HL-60 (cell line): ENCODE results near the gene SLC22A23.

Source experiments
- DNase-seq, 2 experiments: peaks; one replicate each; pipeline ENCODE4 v3.0.0-alpha.2; 2010 to 2020; ENCODE audit warnings: low read depth in 1 of 2, low spot score in 1 of 2
- H3K27ac ChIP-seq: fragments of 250-450 bp; sonication (Bioruptor Pico); replicated peaks from 2 replicates; pipeline ENCODE4 v1.5.1; 2020; ENCODE audit warnings: mild to moderate bottlenecking, moderate library complexity
- H3K27me3 ChIP-seq: fragments of 250-450 bp; sonication (Bioruptor Pico); 2 replicates; pipeline ENCODE4 v1.5.1; 2021; ENCODE audit warnings: mild to moderate bottlenecking, moderate library complexity; ENCODE audit not compliant: insufficient read depth, poor library complexity, severe bottlenecking
- H3K4me3 ChIP-seq: replicated peaks from 2 replicates; pipeline ENCODE4 v1.5.1; 2011; ENCODE audit warnings: mild to moderate bottlenecking, control low read depth, low read length; ENCODE audit not compliant: insufficient read depth
- GABPA ChIP-seq: IDR thresholded peaks from 2 replicates; pipeline ENCODE4 v1.6.1; 2012; ENCODE audit warnings: low read depth
- POLR2AphosphoS5 ChIP-seq: IDR thresholded peaks from 2 replicates; pipeline ENCODE4 v1.6.1; 2012; ENCODE audit warnings: low read depth
- SPI1 ChIP-seq: IDR thresholded peaks from 2 replicates; pipeline ENCODE4 v1.6.1; 2012; ENCODE audit warnings: low read depth, mild to moderate bottlenecking, borderline replicate concordance
- TF ChIP-seq, protein P1 (sequence below): IDR thresholded peaks from 2 replicates; pipeline ENCODE4 v1.6.1; 2012; ENCODE audit warnings: low read depth; ENCODE audit not compliant: insufficient replicate concordance
- TF ChIP-seq, protein P2 (sequence below): IDR thresholded peaks from one replicate; pipeline ENCODE4 v1.5.1; 2011; ENCODE audit warnings: low read length, control low read depth, inconsistent platforms; ENCODE audit not compliant: insufficient read depth

Gene SLC22A23

DNA sequence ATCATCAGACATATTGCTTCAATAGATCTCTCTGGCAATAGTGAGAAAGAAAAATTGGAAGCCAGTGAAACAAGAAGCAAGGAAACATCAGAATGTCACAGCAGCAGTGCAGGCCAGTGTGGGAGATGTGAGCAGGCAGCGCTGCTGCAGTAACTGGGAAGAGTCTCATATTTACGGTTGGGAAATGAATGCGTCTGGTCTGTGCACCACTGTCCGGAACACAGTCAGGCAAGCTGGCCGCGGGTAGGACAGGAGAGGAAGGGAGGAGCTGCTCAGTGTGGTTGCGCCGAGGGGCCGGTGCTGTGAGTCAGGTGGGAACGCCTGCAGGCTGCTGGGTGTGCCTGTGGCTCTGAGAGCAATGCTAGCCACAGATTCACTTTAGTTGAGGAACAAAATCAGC lies 204.5 kb downstream of the SLC22A23 start:
- no peak for TF ChIP-seq GABPA
- no peak for TF ChIP-seq SPI1
- no peak overlapping the region for H3K4me3 ChIP-seq
- H3K27ac ChIP-seq, result no peak overlapping the region
- DNase-seq, result no peak
- peaks cover 27% of the 10 kb centered on the region for H3K27me3 ChIP-seq

DNA sequence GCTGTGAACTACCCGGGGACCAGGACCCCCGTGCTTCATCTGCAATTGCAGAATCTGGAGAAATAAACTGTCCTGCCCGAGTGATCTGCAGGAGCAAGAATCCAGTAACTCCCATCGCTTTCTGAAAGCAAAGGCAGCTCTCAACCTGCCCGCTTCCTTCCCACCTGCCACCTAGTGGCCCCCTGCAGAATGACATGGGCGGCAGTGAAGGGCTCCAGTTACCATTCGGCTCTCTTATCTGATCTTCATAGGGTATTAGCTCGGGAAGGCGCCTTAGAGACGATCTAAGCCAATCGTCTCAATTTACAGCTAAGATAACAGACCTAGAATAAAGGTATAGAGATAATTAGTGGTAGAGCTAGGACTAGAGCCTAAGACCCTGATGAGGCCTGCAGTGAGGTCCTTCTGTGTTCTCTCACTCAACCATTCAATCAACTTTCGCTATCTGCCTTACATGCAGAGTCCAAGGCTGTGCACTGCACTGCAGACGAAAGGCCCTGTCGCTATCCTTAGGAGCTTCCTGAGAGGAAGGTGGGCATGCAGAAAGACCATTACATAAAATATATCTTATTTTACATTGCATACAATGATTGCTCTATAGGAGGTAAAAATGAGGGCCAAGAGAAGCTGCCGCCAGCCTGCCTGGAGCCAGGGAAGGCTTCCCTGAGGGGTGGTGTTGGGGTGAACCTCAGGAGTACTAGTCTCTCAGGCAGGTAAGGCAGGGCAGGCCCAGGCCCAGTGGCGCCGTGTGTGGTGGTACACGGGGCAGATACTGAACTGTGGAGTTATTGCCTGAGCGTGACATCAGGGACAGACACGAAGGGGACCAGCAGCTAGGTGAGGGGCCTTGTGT lies 205.2 kb downstream of the SLC22A23 start:
- Histone ChIP-seq H3K27ac (no peak overlapping the region), H3K4me3 (no peak overlapping the region), H3K27me3 (peaks cover 31% of the 10 kb centered on the region)
- peak in 1 of 2 experiments; percentile 68 for DNase-seq
- TF ChIP-seq GABPA (no peak), SPI1 (peak; percentile 18; the same call in 1 of the 2 replicates), POLR2AphosphoS5 (no peak)
- TF ChIP-seq, protein P1, sequence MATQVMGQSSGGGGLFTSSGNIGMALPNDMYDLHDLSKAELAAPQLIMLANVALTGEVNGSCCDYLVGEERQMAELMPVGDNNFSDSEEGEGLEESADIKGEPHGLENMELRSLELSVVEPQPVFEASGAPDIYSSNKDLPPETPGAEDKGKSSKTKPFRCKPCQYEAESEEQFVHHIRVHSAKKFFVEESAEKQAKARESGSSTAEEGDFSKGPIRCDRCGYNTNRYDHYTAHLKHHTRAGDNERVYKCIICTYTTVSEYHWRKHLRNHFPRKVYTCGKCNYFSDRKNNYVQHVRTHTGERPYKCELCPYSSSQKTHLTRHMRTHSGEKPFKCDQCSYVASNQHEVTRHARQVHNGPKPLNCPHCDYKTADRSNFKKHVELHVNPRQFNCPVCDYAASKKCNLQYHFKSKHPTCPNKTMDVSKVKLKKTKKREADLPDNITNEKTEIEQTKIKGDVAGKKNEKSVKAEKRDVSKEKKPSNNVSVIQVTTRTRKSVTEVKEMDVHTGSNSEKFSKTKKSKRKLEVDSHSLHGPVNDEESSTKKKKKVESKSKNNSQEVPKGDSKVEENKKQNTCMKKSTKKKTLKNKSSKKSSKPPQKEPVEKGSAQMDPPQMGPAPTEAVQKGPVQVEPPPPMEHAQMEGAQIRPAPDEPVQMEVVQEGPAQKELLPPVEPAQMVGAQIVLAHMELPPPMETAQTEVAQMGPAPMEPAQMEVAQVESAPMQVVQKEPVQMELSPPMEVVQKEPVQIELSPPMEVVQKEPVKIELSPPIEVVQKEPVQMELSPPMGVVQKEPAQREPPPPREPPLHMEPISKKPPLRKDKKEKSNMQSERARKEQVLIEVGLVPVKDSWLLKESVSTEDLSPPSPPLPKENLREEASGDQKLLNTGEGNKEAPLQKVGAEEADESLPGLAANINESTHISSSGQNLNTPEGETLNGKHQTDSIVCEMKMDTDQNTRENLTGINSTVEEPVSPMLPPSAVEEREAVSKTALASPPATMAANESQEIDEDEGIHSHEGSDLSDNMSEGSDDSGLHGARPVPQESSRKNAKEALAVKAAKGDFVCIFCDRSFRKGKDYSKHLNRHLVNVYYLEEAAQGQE, result no peak
- TF ChIP-seq, protein P2, sequence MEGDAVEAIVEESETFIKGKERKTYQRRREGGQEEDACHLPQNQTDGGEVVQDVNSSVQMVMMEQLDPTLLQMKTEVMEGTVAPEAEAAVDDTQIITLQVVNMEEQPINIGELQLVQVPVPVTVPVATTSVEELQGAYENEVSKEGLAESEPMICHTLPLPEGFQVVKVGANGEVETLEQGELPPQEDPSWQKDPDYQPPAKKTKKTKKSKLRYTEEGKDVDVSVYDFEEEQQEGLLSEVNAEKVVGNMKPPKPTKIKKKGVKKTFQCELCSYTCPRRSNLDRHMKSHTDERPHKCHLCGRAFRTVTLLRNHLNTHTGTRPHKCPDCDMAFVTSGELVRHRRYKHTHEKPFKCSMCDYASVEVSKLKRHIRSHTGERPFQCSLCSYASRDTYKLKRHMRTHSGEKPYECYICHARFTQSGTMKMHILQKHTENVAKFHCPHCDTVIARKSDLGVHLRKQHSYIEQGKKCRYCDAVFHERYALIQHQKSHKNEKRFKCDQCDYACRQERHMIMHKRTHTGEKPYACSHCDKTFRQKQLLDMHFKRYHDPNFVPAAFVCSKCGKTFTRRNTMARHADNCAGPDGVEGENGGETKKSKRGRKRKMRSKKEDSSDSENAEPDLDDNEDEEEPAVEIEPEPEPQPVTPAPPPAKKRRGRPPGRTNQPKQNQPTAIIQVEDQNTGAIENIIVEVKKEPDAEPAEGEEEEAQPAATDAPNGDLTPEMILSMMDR, result peak; percentile 91

DNA sequence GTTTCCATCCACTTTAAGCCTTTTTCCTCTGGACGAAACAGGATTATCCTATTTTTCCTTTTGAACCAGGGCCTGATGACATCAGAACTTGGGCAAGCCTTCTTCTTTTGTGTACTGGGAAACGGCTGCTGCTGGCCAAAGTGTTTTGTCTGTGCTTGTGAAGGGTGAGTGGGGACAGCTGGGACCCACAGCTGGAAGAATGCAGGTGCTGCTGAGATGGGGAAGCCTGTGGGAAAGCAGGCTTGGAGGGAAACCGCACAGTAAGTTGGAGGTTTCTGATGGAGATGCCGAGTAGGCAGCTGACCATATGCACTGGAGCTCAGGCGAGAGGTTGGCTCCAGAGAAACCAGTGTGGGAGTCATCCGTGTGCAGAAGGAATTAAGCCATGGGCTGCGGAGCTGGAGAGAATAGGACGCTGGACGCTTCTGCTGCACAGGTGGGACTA lies 206.6 kb downstream of the SLC22A23 start:
- DNase-seq, result no peak
- peaks cover 33% of the 10 kb centered on the region for H3K27me3 ChIP-seq
- TF ChIP-seq SPI1, result no peak
- no peak for TF ChIP-seq POLR2AphosphoS5
- TF ChIP-seq, protein P1, result no peak
- TF ChIP-seq, protein P2, result no peak
- TF ChIP-seq GABPA, result no peak

DNA sequence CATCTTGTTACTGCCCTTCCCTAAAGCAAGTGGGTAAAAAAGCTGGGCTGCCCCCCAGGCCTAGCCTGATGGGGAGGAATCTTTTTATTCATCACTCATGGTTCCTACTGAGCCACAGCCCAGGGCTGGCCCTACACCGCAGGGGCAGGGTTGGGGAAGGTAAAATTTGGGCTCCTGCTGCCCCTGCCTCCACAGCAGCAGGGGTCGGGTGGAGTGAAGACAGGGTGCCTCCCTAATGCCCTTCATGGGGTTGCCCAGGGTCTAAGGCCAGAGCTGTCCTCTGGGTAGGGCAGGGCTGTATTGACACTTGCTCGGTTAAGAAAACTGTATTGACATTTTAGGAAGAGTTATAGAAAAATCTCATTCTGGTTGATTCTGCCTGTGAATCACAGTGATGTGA lies 207.0 kb downstream of the SLC22A23 start:
- H3K27me3 ChIP-seq, result peaks cover 33% of the 10 kb centered on the region
- TF ChIP-seq, protein P2, result no peak
- TF ChIP-seq, protein P1, result no peak
- TF ChIP-seq POLR2AphosphoS5, result no peak
- no peak for TF ChIP-seq SPI1
- TF ChIP-seq GABPA, result no peak
- no peak for DNase-seq
- H3K4me3 ChIP-seq, result no peak overlapping the region
- H3K27ac ChIP-seq, result no peak overlapping the region

More for the DNA sequence above, 206.6 kb downstream of the SLC22A23 start:
- Histone ChIP-seq H3K4me3 (no peak overlapping the region), H3K27ac (no peak overlapping the region)
